ENCODE data around the gene SCYGR7. TPM values are rescaled to one million over a fixed set of nuclear protein-coding genes. Genes with fewer than 3 reads are reported as not detected.

The SCYGR7 gene
- total and polyA plus RNA-seq, 2 donors (not counting 1 experiment from before 2014, with no cell fraction given), result not detected

DNA sequence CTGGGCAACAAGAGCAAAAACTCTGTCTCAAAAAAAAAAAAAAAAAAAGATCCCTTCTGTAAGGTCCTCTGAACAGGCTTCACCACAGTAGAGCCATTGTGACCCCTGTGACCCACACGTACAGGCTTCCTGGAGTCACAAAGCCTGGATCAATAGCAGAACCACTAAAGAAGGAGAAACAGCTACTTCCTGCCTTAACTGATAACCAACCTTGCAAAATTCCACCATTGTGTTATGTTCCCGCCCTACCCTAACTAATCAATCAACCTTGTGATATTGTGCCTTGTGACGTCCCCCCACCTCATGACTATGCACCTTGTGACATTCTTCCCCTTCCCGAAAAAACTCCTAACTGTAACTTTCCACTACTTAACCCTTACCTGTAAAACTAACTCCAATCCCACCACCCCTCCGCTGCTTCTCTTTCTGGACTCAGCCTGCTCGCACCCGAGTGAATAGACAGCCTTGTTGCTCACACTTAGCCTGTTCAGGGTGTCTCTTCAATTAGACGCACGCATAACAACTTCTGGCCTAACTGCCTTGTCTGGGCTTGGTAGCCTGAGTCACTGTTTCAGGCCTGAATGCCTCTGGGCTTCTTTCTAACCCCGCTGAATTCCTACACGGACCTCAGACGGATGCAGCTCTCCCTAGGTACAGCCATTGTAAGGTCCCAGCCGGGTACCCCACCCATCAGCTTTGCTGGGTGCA is 31.4 kb downstream of the SCYGR7 start:
- H3K36me3 ChIP-seq (replicated peaks in 1 of 2; ENCODE audit: control extremely low read depth in 1 of 2, control insufficient read depth in 1 of 2, extremely low read depth in 1 of 2, insufficient read depth in 2 of 2, low read length in 1 of 2), result no peaks in the 10 kb centered on the region
- ChIA-PET CTCF (no interaction called here), POLR2A (no interaction called here)
- no peaks in the 10 kb centered on the region for H4K20me1 ChIP-seq (ENCODE audit: control insufficient read depth, insufficient read depth, low read length, poor library complexity, severe bottlenecking)
- no peak overlapping the region for H3K27ac Mint-ChIP-seq
- H3K4me3 Mint-ChIP-seq, result no peak overlapping the region
- H3K27me3 Mint-ChIP-seq, result peaks cover 6% of the 10 kb centered on the region
- DNase-seq (no peak), ATAC-seq (ENCODE audit: low read depth) (no peak)
- no peaks in the 10 kb centered on the region for H3K4me1 Mint-ChIP-seq
- H3K4me2 ChIP-seq (replicated peaks; ENCODE audit: low read depth, low read length, poor library complexity, severe bottlenecking), result no peak overlapping the region
- no peaks in the 10 kb centered on the region for H3K9me3 Mint-ChIP-seq (ENCODE audit: insufficient read depth)
- H3K9me3 ChIP-seq (ENCODE audit: control extremely low read depth in 1 of 3, control insufficient read depth in 2 of 3, insufficient read depth in 1 of 3, low read length in 2 of 3), result no peaks in the 10 kb centered on the region
- intact Hi-C loops (cut with micrococcal nuclease), result no loop called here
- H3K79me2 ChIP-seq (ENCODE audit: control insufficient read depth, insufficient read depth, low read length), result no peaks in the 10 kb centered on the region
- no peak overlapping the region for H2AFZ ChIP-seq (ENCODE audit: insufficient read depth, low read depth, low read length, poor library complexity, severe bottlenecking)
- H3K9ac ChIP-seq (ENCODE audit: low read length), result no peak overlapping the region
- H3K27me3 ChIP-seq (replicated peaks in 1 of 4; ENCODE audit: control extremely low read depth in 1 of 4, control insufficient read depth in 3 of 4, insufficient read depth in 4 of 4, low read length in 3 of 4), result no peaks in the 10 kb centered on the region
- WGBS (ENCODE audit: insufficient coverage), result 72% methylated on average over 12 of the region's 13 CpGs
- no peak overlapping the region for H3K4me3 ChIP-seq (ENCODE audit: control extremely low read depth in 1 of 5, extremely low read depth in 1 of 5, insufficient read depth in 1 of 5, low read depth in 2 of 5, low read length in 4 of 5)
- no peaks in the 10 kb centered on the region for H3K4me1 ChIP-seq (ENCODE audit: control insufficient read depth in 2 of 2, insufficient read depth in 2 of 2, low read length in 2 of 2)
- TF ChIP-seq CTCF (IDR thresholded peaks at IDR 0.05) (no peak), EZH2 (IDR thresholded peaks at IDR 0.05; ENCODE audit: borderline replicate concordance, insufficient read depth, low read depth, low read length, poor library complexity, severe bottlenecking) (no peak)
- H3K27ac ChIP-seq (ENCODE audit: low read length in 2 of 2), result no peak overlapping the region

DNA sequence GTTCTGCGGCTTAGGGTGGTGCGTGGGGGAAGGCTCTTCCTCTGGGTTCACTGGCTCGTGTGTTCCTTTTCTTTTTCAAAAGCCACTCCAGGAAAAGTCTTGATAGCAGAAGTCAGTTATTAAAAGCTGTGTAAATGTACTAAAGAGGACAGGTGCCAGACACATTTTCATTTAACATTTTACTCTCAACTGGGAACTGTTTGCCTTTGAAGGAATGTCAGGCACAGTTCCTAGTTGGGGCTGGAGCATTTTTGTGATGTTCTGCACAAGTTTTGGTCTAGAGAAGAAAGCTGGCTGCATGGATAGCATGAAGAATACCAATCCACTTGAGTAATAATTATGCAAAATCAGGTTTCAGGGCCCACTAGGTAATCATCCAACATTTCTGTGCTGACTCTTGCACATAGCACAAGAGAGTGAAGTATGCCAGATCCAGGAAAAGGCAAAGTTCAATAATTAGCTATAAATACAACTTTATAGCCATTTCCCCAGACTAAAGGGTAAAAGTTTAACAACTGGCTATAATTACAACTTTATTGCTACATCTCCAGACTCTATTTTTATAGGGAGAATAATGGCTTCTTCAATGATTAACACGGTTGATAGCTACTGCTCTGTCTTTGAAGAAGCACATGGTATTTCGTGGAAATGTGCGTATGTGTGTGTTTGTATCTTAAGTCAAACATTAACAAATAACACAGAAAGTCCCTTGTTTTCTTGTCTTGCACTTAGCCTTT is 33.8 kb downstream of the SCYGR7 start:
- Histone ChIP-seq H3K9me3 (ENCODE audit: control extremely low read depth in 1 of 3, control insufficient read depth in 2 of 3, insufficient read depth in 1 of 3, low read length in 2 of 3) (no peaks in the 10 kb centered on the region), H3K27ac (ENCODE audit: low read length in 2 of 2) (no peak overlapping the region), H3K4me3 (ENCODE audit: control extremely low read depth in 1 of 5, extremely low read depth in 1 of 5, insufficient read depth in 1 of 5, low read depth in 2 of 5, low read length in 4 of 5) (no peak overlapping the region), H3K4me1 (ENCODE audit: control insufficient read depth in 2 of 2, insufficient read depth in 2 of 2, low read length in 2 of 2) (no peaks in the 10 kb centered on the region), H3K27me3 (replicated peaks in 1 of 4; ENCODE audit: control extremely low read depth in 1 of 4, control insufficient read depth in 3 of 4, insufficient read depth in 4 of 4, low read length in 3 of 4) (no peaks in the 10 kb centered on the region), H3K36me3 (replicated peaks in 1 of 2; ENCODE audit: control extremely low read depth in 1 of 2, control insufficient read depth in 1 of 2, extremely low read depth in 1 of 2, insufficient read depth in 2 of 2, low read length in 1 of 2) (no peaks in the 10 kb centered on the region), H3K4me2 (replicated peaks; ENCODE audit: low read depth, low read length, poor library complexity, severe bottlenecking) (no peak overlapping the region), H4K20me1 (ENCODE audit: control insufficient read depth, insufficient read depth, low read length, poor library complexity, severe bottlenecking) (no peaks in the 10 kb centered on the region), H2AFZ (ENCODE audit: insufficient read depth, low read depth, low read length, poor library complexity, severe bottlenecking) (no peak overlapping the region), H3K79me2 (ENCODE audit: control insufficient read depth, insufficient read depth, low read length) (no peaks in the 10 kb centered on the region), H3K9ac (ENCODE audit: low read length) (no peak overlapping the region)
- Mint-ChIP-seq H3K27me3 (peaks cover 9% of the 10 kb centered on the region), H3K4me3 (no peak overlapping the region), H3K9me3 (ENCODE audit: insufficient read depth) (no peaks in the 10 kb centered on the region), H3K27ac (no peak overlapping the region), H3K4me1 (no peaks in the 10 kb centered on the region)
- no peak for DNase-seq
- intact Hi-C loops (cut with micrococcal nuclease), result no loop called here
- ATAC-seq (ENCODE audit: low read depth), result no peak
- CTCF ChIA-PET, result no interaction called here
- no CpG with 5 or more reads among the region's 6 CpGs for WGBS (ENCODE audit: insufficient coverage)
- no peak for TF ChIP-seq CTCF (IDR thresholded peaks at IDR 0.05)
- no peak for TF ChIP-seq EZH2 (IDR thresholded peaks at IDR 0.05; ENCODE audit: borderline replicate concordance, insufficient read depth, low read depth, low read length, poor library complexity, severe bottlenecking)
- POLR2A ChIA-PET, result interaction anchor here (0.6 kb wide), 1 partner anchor 18 kb away, joined by 4 read pairs; no protein-coding TSS in a partner anchor

Data from B cell (primary cell).